ENCODE results near the gene KBTBD4.
"Not testable (repeated sequence)": the region's sequence is repeated elsewhere in the genome, so short reads cannot be mapped to it uniquely, and the experiment has no call there.

The KBTBD4 gene

GRCh38 chr11:47589977-47590861, 11.4 kb upstream of the KBTBD4 start:
- no peak for DNase-seq

DNA sequence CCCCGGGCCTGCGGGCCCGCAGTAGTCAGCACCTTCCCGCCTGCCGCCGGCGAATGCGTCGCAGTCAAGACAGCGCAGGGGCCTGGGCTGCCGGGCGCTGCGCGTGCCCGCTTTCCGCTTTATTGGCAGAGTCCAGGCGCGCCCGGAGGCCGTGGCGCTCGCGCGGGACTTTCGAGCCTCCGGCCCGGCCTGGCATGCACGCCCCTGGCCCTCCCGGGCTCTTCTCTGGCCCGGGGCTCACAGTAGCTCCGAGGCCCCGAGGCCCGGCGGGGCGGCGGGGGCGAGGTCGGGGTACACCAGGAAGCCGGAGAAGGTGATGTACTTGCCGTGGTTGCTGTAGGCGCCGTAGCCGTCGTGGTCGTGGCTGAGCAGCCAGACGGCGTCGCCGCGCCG, 10.8 kb upstream of the KBTBD4 start:
- no peak for DNase-seq

DNA sequence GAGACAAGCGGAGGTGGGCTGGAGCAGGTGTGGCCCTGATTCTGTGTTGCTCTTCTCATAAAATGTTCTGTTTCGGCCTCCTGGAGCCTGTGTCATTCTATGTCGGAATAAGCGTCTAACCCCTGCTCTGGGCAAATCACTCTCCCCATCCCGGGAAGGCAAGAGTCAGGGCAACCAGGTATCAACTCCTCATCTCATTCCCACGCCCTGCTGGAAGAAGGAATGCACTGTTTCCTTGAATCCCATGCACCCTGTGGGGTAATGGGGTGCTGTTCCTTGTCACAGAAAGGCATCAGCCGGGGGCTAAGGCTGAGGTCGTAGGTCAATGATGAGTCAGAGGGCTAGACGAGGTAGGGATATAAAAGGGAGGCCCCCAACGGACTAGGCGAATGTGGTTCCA, 10.3 kb upstream of the KBTBD4 start:
- no peak for DNase-seq

DNA sequence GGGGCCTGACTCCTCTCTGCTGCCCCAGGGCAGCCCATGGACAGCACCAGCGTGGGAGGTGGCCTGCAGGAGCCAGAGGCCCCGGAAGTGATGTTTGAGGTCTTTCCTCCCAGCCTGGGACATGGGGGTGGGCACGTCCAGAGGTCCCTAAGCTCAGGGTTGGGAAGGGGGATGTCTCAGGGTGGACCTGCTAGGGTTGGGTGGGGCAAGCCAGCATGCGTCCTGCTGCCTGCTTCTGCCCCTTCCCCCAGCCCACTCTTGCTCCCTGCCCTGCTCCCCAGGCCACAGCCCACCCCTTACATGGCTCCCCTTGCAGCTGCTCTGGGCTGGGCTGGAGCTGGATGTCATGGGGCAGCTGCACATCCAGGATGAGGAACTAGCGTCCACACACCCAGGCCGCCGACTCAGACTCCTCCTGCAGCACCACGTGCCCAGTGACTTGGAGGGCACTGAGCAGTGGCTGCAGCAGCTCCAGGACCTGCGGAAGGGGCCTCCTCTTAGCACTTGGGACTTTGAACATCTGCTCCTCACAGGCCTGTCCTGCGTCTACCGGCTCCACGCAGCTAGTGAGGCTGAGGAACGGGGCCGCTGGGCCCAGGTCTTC, 9.1 kb upstream of the KBTBD4 start:
- no peak for DNase-seq

DNA sequence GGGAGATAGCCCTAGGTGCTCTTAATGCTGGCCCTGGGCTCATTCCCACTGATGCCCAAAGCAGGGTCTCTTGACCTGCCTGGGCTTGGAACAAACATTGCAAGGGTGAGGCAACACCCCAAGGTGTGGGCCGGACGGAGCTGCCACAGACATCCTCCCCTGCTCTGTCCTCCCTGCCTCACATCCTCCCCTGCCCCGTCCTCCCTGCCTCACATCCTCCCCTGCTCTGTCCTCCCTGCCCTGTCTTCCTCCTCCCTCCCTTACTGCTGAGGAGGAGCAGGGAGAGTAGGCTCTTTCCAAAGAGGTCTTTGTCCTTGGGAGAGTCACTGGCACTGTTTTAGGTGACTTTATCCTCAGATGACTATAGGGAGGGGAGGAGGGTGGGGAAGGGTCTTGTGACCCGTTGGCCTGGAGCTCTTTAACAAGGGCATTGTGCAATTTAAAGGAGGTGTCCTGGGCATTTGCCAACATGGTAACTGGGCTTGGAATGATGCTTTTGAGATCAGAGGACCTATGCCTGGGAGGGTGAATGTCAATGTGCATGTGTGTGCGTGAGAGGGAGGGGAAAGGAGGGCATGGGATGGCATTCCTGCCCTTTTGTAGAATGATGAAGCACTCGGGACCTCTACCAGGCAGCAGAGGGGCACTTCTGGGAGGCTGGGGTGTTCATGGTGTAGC, 8.4 kb upstream of the KBTBD4 start:
- DNase-seq, result no peak

GRCh38 chr11:47586098-47586855, 7.5 kb upstream of the KBTBD4 start, which contains the start of gene FAM180B:
Gene FAM180B, plus strand, starts transcription at chr11:47586678. Its CDS starts 91 bp downstream, at chr11:47586769.
- no peak for DNase-seq

- no peak for DNase-seq
Observed at GRCh38 chr11:47583844-47584243, 5.1 kb upstream of the KBTBD4 start.

DNA sequence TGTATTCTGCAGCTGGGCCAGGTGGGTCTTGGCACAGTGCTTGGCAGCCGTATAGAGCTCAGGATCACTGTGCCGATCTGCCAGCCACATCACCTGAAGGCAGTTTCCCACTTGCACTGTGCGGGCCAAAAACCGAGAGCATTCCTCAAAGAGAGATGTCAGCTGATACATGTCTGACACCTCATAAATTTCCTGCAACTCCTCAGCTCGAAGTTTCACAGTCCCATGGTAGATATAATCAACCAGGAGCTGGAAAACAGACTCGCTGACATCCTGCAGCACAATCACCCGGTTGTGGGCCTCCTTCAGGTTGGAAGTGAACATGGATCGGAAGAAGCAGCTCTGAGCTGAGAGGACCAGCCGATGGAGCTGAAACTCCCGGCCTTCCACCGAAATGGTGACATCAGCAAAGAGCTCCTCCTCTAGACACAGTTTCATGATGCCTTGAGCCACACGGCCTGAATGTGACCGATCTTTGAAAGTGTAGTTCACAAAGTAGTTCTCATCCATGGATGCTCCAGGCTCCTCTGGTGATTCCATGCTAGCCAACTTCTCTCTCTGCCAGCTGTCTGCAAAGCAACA, 1.2 kb downstream of the KBTBD4 start:
- no peak for DNase-seq

GRCh38 chr11:47573321-47573720, 5.4 kb downstream of the KBTBD4 start:
- no peak for DNase-seq

GRCh38 chr11:47572715-47573255, 6.0 kb downstream of the KBTBD4 start:
- no peak for DNase-seq

DNA sequence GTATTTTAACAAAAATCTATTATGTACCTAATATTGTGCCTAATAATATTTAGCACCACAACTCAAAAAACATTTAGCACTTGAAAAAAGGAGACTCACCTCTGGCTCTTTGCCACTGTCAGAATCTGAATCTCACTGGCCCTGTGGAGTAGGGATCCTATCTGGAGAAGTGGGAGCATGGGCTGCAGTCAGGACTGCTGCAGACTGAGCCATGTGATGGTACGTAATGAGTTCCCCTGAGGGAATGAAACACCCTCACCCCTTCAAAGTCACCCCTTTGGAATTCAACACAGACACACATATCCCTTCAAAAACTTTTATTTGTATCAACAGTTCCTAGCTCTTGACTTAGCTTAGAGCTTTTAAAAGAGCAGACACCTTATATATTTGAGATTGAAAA, 6.9 kb downstream of the KBTBD4 start:
- no peak for DNase-seq

- no peak for DNase-seq
Observed at GRCh38 chr11:47571357-47571729, 7.4 kb downstream of the KBTBD4 start.

DNA sequence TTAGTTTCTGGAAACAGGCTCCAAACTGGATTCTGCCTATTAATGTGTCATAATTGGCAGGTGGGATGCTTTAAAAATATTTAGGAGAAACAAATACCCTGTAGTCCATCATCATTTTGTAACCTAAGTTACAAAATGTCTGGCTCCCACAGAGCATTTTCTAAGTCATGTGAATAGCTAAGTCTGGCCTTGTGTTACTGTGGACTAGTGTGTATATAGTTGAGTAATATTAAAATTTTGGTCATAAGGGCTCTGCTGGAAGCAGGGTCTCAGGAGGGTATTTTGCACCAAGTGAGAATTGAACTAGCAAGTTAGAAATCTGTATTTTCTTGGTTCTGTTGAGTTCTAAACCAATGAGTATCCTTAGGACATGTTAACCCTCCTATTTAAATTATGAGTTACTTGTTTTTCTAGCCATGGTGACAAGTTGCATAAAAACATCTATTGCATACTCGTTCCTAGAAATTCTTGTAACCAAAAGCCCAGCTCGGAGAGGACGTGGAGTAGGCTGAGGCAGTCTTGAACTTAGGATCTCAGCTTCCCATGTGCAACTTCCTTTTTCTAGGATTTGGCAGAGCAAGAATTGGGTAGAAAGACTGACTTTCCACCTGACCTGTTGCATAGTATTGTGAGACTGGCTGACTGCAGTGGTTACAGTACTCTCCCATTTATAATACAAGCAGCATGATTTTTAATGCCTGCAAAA, 8.0 kb downstream of the KBTBD4 start:
- DNase-seq, result no peak

DNA sequence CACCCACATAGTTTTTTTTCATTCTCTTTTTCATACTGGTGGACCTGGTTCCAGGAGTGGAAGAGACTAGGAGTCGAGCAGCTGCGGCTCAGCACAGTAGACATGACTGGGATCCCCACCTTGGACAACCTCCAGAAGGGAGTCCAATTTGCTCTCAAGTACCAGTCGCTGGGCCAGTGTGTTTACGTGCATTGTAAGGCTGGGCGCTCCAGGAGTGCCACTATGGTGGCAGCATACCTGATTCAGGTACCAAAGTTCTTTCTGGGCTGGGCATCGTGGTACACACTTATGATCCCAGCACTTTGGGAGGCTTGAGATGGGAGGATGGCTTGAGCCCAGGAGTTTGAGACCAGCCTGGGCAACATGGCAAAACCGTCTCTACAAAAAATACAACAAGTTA, 9.1 kb downstream of the KBTBD4 start:
- no peak for DNase-seq

- DNase-seq, result no peak
Observed at GRCh38 chr11:47566149-47566698, 12.5 kb downstream of the KBTBD4 start.

DNA sequence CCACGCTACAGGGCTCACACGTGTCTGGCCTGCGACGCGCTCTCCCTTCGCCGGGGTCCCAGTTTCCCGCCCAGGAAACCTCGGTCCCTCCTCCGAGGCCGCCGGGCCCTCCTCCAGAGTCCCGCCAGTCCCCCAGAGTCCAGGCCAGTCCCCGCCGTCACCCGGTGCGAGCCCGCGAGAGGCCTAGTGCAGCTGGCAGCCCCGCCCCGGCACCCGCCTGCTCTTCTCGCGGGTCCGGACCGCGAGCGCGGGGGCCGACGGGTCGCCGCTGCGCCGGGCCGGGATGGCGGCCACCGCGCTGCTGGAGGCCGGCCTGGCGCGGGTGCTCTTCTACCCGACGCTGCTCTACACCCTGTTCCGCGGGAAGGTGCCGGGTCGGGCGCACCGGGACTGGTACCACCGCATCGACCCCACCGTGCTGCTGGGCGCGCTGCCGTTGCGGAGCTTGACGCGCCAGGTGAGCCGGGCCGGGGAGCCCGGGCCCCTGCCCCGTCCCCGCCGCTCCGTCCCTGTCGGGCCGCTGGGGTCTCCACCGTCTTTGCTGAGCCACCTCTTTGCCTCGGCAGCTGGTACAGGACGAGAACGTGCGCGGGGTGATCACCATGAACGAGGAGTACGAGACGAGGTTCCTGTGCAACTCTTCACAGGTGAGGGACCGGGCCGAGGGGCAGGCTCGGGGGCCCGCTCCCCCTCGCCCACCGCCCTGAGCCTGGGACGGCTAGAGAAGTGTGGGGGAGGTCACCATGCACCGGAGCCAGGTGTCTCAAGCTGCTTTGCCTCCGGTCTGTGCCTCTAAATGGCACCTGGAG, 13.2 kb downstream of the KBTBD4 start, which contains the start of gene PTPMT1:
TSS of gene PTPMT1 (plus strand) at position 260 of the 809 bp plus-strand sequence. CDS start at position 284, 24 bp downstream.
- DNase-seq, result no peak

DNA sequence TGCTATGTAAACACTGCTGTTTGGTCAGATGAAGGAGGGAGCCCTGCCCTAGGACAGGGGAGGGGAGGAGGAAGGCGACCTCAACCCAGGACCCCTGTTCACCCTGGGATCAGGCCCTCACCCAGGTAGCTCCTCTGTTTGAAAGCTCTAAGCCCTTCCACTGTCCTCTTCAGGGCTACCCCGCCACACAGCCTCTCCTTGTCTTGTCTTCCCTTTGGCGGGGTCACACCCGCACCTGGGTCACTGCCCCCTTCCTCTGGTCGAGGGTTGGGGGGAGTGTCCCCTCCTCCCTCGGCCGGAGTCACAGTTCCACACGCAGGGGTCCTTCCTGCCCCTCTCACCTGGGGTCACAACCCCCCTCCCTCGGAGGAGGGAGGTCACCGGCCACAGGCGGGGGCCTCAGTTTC, 13.8 kb downstream of the KBTBD4 start:
- no peak for DNase-seq

DNA sequence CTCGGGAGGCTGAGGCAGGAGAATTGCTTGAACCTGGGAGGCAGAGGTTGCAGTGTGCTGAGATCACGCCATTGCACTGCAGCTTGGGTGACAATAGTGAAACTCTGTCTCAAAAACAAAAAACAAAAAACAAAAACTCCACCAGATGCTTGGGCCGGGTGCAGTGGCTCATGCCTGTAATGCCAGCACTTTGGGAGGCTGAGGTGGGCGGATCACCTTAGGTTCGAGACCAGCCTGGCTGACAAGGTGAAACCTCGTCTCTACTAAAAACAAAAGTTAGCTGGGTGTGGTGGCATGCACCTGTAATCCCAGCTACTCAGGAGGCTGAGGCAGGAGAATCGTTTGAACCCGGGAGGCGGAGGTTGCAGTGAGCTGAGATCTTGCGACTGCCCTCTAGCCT, 14.4 kb downstream of the KBTBD4 start:
- not testable (repeated sequence) for DNase-seq

DNA sequence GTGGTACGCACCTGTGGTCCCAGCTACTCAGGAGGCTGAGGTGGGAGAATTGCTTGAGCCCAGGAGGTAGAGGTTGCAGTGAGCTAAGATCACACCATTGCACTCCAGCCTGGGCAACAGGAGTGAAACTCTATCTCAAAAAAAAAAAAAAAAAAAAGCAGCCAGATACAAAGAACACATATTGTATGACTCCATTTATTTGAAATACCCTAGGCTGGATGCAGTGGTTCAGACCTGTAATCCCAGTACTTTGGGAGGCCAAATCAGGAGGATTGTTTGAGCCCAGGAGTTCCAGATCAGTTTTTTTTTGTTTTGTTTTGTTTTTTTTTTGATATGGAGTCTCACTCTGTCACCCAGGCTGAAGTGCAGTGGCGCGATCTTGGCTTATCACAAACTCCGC, 16.4 kb downstream of the KBTBD4 start:
- not testable (repeated sequence) for DNase-seq

DNA sequence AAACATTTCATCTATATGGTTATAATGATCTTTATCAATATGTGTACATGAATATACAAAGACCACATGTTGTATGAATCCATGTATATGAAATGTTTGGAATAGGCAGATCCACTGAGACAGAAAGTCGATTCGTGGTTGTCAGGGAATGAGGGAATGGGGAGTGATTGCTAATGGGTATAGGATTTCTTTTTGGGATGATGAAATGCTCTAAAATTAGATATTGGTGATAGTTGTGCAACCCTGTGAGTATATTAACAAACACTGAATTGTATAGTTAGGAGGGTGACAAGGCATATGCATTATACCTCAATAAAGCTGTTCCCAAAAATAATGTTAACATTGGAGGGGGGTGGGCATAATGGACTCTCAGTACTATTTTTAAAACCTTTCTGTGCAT, 18.3 kb downstream of the KBTBD4 start:
- no peak for DNase-seq

Measured in DMS153 (cell line).